Measurements from ENCODE around the gene YIPF7. TPM values are rescaled to one million over a fixed set of nuclear protein-coding genes. Genes with fewer than 3 reads are reported as not detected.

YIPF7 gene
- total and polyA plus RNA-seq, 9 of the 15 experiments (the other 6 are each of a cell fraction or from before 2014, with no cell fraction given), result 0.14 TPM; not detected in 8

DNA sequence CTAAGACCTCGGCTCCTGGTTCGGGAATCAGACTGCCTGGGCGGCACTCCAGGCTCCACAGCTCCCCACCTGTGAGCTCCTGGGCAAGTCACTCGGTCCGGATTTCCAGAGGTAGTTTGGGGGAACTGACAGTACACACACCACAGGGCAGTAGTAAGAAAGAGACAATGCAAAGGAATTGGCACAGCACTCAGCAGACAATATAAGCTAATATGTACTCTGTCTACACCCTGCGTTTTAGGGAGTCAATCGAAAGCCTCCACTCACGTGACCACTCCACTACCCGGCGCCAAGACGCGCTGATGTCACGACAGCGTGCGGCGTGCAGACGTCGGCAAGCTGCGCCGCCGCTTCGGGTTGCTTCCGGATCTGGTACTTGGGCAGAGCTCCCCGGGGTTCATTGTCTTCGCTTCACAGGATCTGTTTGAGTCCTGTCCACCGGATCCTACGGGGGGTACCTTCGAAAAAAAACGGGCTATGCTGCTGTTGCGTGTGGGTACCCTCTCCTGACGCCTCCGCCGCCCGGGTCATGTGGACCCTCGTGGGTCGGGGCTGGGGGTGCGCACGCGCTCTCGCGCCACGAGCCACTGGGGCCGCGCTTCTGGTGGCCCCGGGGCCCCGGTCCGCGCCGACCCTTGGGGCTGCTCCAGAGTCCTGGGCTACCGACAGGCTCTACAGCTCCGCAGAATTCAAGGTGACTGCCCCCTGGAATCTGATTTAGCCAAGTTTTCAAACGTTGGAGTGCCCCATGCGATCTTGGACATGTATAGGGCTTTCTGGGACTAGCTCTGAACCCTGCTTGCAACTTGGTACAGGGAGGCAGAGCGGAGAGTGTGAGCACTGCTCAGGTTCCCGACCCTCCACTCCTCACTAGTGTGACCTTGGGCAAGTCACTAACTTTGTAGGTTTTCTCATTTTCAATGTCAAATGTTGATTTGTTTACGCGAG is 26.9 kb upstream of the YIPF7 start, which contains the start of gene GUF1 (continued):
- TF ChIP-seq TCF15 (CRISPR knock-in tag; IDR thresholded peaks at IDR 0.05) (no peak), ZNF140 (CRISPR knock-in tag; IDR thresholded peaks at IDR 0.05) (no peak), TGIF2 (CRISPR knock-in tag; IDR thresholded peaks at IDR 0.05) (no peak), ZNF407 (IDR thresholded peaks at IDR 0.05; ENCODE audit: low read depth) (no peak), MTA1 (IDR thresholded peaks at IDR 0.05; ENCODE audit: borderline replicate concordance) (peak; percentile 97), IFI16 (CRISPR knock-in tag; IDR thresholded peaks at IDR 0.05) (no peak), XRCC5 (IDR thresholded peaks at IDR 0.05; ENCODE audit: low read depth, low read length) (no peak; the same call in 1 of the 2 replicates), FOSL1 (tag; conservative IDR thresholded peaks at IDR 0.05) (0 out of 2 replicates have a peak, but pooled peaks have one; percentile 23), E2F5 (CRISPR knock-in tag; IDR thresholded peaks at IDR 0.05) (no peak), MYNN (IDR thresholded peaks at IDR 0.05) (no peak), MYNN (CRISPR knock-in tag; IDR thresholded peaks at IDR 0.05) (no peak), MYC (IDR thresholded peaks at IDR 0.05; ENCODE audit: low read depth, low read length) (peak; percentile 95), MYC (CRISPR knock-in tag; IDR thresholded peaks at IDR 0.05; ENCODE audit: borderline replicate concordance, low read depth) (no peak), POLR3G (IDR thresholded peaks at IDR 0.05; ENCODE audit: extremely low read depth, insufficient read length, insufficient replicate concordance) (no peak), ETV6 (IDR thresholded peaks at IDR 0.05; ENCODE audit: borderline replicate concordance in 1 of 2, low read depth in 2 of 2, low read length in 1 of 2) (no peak), ETV6 (CRISPR knock-in tag; IDR thresholded peaks at IDR 0.05; ENCODE audit: borderline replicate concordance) (no peak)
